Adrenal gland (tissue), 12 donors: ENCODE results near the gene ANKS4B. TPM values are rescaled to one million over a fixed set of nuclear protein-coding genes. Genes with fewer than 3 reads are reported as not detected.
"Not testable (repeated sequence)": the region's sequence is repeated elsewhere in the genome, so short reads cannot be mapped to it uniquely, and the experiment has no call there.

Experiments
- DNase-seq, 7 donors: peaks; one replicate each; pipeline ENCODE4 v3.0.0-alpha.2; 2019 to 2020
- H3K27ac ChIP-seq, 5 donors: fragments of 200-600 bp; sonication (generic) in 4 of 5; 1 replicate in 3 of 5; 2 replicates in 2 of 5; pipeline versions ENCODE4 v1.5.1 to v1.8.0; 2016 to 2020; ENCODE audit warnings: mild to moderate bottlenecking in 1 of 5
- H3K27me3 ChIP-seq: fragments of 200-600 bp; 2 replicates; pipeline ENCODE4 v1.8.0; 2021
- H3K36me3 ChIP-seq, 2 donors: fragments of 200-600 bp; replicated peaks in 1 of 2; 1 replicate in 1 of 2; 2 replicates in 1 of 2; pipeline versions ENCODE4 v1.5.1 to v1.8.0; 2018 to 2022
- H3K4me1 ChIP-seq, 2 donors: fragments of 200-600 bp; replicated peaks in 1 of 2; 1 replicate in 1 of 2; 2 replicates in 1 of 2; pipeline versions ENCODE4 v1.5.1 to v1.8.0; 2018 to 2021
- H3K4me3 ChIP-seq, 4 donors: fragments of 200-600 bp; sonication (generic) in 3 of 4; one replicate each; pipeline ENCODE4 v1.5.1; 2016 to 2018
- H3K9me3 ChIP-seq, 3 donors: fragments of 200-600 bp; sonication (generic) in 1 of 3; replicated peaks in 1 of 3; 1 replicate in 2 of 3; 2 replicates in 1 of 3; pipeline versions ENCODE4 v1.5.1 to v1.8.0; 2016 to 2021
- POLR2A ChIP-seq, 2 donors: fragments of 450-650 bp; IDR thresholded peaks; one replicate each; pipeline ENCODE4 v1.6.1; 2017; ENCODE audit warnings: antibody characterized with exemption in 2 of 2, mild to moderate bottlenecking in 2 of 2, moderate library complexity in 1 of 2
- WGBS, 4 donors: extraction: QIAGEN DNeasy Blood & Tissue Kit in 2 of 4; methylation state at CpG; one replicate each; pipeline versions ENCODE4 v1.1.5 to v1.1.7; 2013 to 2017; 5-methylcytosine and 5-hydroxymethylcytosine counted together
- intact Hi-C, 2 donors: fragments of 100-400 bp; cut with DNase I; formaldehyde crosslinking; loops; one replicate each; pipeline versions ENCODE4 v1.14.1 to v1.15.0; 2022 to 2023
- polyA plus RNA-seq, 3 donors: library from polyadenylated mRNA; stranded (reverse); fragments of 200-250 nt in 2 of 3; fragments of 350-450 nt in 1 of 3; fragmentation: Illumina TruSeq in 1 of 3; extraction: RNeasy Lipid Tissue Mini Kit (QIAGEN cat#74804) in 1 of 3; gene quantifications; one replicate each; pipeline ENCODE4 v1.2.3, GENCODE V29; 2013 to 2014
- total RNA-seq, 9 donors: library from RNA; depleted of rRNA in 4 of 9; stranded (reverse); fragments of >200 nt in 4 of 9; fragments of 120-200 nt in 1 of 9; fragmentation: NEBNext Ultra II Directional in 1 of 9; extraction: Animal tissue kit (Norgen Biotek cat#: 25700) in 1 of 9; gene quantifications; one replicate each; pipeline versions ENCODE4 v1.1.0 to v1.2.4, GENCODE V29; 2013 to 2023
- TF ChIP-seq, protein P1 (sequence below), 6 experiments: fragments of 450-650 bp in 4 of 6; fragments of 200-600 bp in 2 of 6; sonication (generic) in 1 of 6; IDR thresholded peaks; 1 replicate in 5 of 6; 2 replicates in 1 of 6; pipeline versions ENCODE4 v1.5.1 to v1.8.0; 2016 to 2021; ENCODE audit warnings: antibody characterized with exemption in 6 of 6, mild to moderate bottlenecking in 2 of 6, moderate library complexity in 1 of 6
- donor health status: healthy with polysubstance abuse.
- donor health status: Bipolar disorder and iron deficiency.
- donor health status: DM: yes; HTN: yes; CAD: no.
- donor health status: DM: no; HTN: no; CAD: no.
- donor health status: DM: no; HTN: no; CAD: no.
- donor health status: DM: yes; HTN: yes; CAD: no.

Gene ANKS4B
- total and polyA plus RNA-seq, 12 donors = not detected

DNA sequence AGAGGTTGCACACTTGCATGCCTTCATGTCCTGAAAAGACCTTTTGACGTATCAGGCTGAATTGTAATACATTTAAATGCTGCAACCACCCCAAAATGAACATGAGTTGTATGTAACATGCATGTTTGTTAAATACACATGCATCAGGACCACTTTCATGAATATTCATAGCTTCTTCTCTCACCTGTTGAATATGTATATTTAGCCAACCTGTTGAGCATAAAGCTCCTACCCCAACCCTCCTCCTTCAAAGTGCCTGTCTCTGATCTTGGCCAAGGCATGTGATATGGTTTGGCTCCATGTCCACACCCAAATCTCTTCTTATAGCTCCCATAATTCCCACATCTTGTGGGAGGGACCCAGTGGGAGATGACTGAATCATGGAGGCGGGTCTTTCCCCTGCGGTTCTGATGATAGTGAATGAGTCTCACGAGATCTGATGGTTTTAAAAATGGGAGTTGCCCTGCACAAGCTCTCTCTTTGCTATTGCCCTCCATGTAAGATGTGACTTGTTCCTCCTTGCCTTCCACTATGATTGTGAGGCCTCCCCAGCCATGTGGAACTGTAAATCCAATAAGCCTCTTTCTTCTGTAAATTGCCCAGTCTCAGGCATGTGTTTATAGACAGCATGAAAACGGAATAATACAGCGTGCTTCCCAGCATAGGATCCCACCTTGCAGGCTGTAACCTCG, 48.3 kb downstream of the ANKS4B start:
- no peak for DNase-seq
- no peak overlapping the region for H3K4me3 ChIP-seq
- TF ChIP-seq POLR2A (IDR thresholded peaks at IDR 0.05) = no peak
- TF ChIP-seq, protein P1, sequence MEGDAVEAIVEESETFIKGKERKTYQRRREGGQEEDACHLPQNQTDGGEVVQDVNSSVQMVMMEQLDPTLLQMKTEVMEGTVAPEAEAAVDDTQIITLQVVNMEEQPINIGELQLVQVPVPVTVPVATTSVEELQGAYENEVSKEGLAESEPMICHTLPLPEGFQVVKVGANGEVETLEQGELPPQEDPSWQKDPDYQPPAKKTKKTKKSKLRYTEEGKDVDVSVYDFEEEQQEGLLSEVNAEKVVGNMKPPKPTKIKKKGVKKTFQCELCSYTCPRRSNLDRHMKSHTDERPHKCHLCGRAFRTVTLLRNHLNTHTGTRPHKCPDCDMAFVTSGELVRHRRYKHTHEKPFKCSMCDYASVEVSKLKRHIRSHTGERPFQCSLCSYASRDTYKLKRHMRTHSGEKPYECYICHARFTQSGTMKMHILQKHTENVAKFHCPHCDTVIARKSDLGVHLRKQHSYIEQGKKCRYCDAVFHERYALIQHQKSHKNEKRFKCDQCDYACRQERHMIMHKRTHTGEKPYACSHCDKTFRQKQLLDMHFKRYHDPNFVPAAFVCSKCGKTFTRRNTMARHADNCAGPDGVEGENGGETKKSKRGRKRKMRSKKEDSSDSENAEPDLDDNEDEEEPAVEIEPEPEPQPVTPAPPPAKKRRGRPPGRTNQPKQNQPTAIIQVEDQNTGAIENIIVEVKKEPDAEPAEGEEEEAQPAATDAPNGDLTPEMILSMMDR (IDR thresholded peaks at IDR 0.05) = no peak
- no peaks in the 10 kb centered on the region for H3K36me3 ChIP-seq
- H3K9me3 ChIP-seq = no peaks in the 10 kb centered on the region
- peaks cover 45% of the 10 kb centered on the region for H3K27me3 ChIP-seq
- WGBS, 4 donors = 80 to 88% (median 86%) methylated on average over 7 of the region's 7 CpGs
- H3K27ac ChIP-seq = no peak overlapping the region
- peaks cover 3 to 14% of the 10 kb centered on the region in 2 donors for H3K4me1 ChIP-seq
- intact Hi-C loops = no loop called here

- WGBS, 4 donors = 3 to 5% (median 4%) methylated on average over 37 to 67 of the region's 67 CpGs
Measured at GRCh38 chr16:21283521-21284289, 50.2 kb downstream of the ANKS4B start.

DNA sequence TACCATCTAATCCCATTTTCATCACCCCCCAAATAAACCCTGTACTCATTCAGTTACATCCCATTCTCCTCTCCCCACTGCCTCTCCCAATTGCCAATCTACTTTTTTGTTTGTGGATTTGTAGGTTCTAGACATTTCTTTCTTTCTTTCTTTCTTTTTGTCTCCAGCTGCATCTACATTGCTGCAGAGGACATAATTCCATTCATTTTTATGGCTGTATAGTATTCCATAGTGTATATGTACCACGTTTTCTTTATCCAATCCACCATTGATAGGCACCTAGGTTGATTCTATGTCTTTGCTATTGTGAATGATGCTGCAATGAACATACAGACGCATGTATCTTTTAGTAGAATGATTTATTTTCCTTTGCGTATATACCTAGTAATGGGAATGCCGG, 50.9 kb downstream of the ANKS4B start:
- Histone ChIP-seq H3K27me3 (peaks cover 50% of the 10 kb centered on the region), H3K9me3 (no peaks in the 10 kb centered on the region), H3K27ac (no peak overlapping the region), H3K4me3 (no peak overlapping the region), H3K36me3 (no peaks in the 10 kb centered on the region), H3K4me1 (peaks cover 0 to 9% of the 10 kb centered on the region in 2 donors)
- DNase-seq = no peak
- TF ChIP-seq POLR2A (IDR thresholded peaks at IDR 0.05) = no peak
- TF ChIP-seq, protein P1 (IDR thresholded peaks at IDR 0.05) = no peak
- 78 to 87% (median 84%) methylated on average over 4 of the region's 4 CpGs for WGBS, 4 donors
- intact Hi-C loops = no loop called here

More at GRCh38 chr16:21283521-21284289, 50.2 kb downstream of the ANKS4B start:
- H3K4me3 ChIP-seq = peak overlapping the region in 1 of 4 donors; percentile 34
- peaks cover 0 to 9% of the 10 kb centered on the region in 2 donors for H3K4me1 ChIP-seq
- H3K27ac ChIP-seq = no peak overlapping the region
- TF ChIP-seq, protein P1 (IDR thresholded peaks at IDR 0.05) = peak in 4 of 6 experiments; percentile 3 to 20 (median 14)
- no peak for TF ChIP-seq POLR2A (IDR thresholded peaks at IDR 0.05)
- intact Hi-C loops = no loop called here
- H3K36me3 ChIP-seq = no peaks in the 10 kb centered on the region
- H3K9me3 ChIP-seq = no peaks in the 10 kb centered on the region
- DNase-seq = peak in 2 of 7 donors; percentile 11 to 14
- H3K27me3 ChIP-seq = peaks cover 44% of the 10 kb centered on the region

GRCh38 chr16:21285314-21285713, 51.8 kb downstream of the ANKS4B start:
- H3K36me3 ChIP-seq = no peaks in the 10 kb centered on the region
- TF ChIP-seq, protein P1 (IDR thresholded peaks at IDR 0.05) = no peak
- no peak for TF ChIP-seq POLR2A (IDR thresholded peaks at IDR 0.05)
- intact Hi-C loops = loop anchor here in 1 of 2 donors (5.0 kb wide), 1 partner anchor 88 kb away; no protein-coding TSS in a partner anchor
- H3K27ac ChIP-seq = no peak overlapping the region
- 24 to 46% (median 35%) methylated on average over 1 of the region's 1 CpG for WGBS, 4 donors
- no peaks in the 10 kb centered on the region for H3K9me3 ChIP-seq
- no peak overlapping the region for H3K4me3 ChIP-seq
- H3K27me3 ChIP-seq = peaks cover 53% of the 10 kb centered on the region
- no peak for DNase-seq
- H3K4me1 ChIP-seq = peaks cover 0 to 9% of the 10 kb centered on the region in 2 donors

- not testable (repeated sequence) for H3K9me3 ChIP-seq, H3K36me3 ChIP-seq, DNase-seq, H3K27ac ChIP-seq, H3K4me1 ChIP-seq, H3K4me3 ChIP-seq
- intact Hi-C loops = loop anchor here in 1 of 2 donors (5.0 to 10.0 kb wide), 2 partner anchors 92 to 135 kb away; partner anchors contain the start of genes DNAH3 and LDAF1
- WGBS, 4 donors = 93 to 100% (median 96%) methylated on average over 3 of the region's 3 CpGs
- peaks cover 60% of the 10 kb centered on the region for H3K27me3 ChIP-seq
Measured at GRCh38 chr16:21289789-21290188, 56.3 kb downstream of the ANKS4B start.
